ENCODE data around the gene MAP2K5. TPM values are rescaled to one million over a fixed set of nuclear protein-coding genes. Genes with fewer than 3 reads are reported as not detected.
A peak's percentile ranks its signal among the peaks of the same experiment; 100 is the strongest.

MAP2K5 gene
- total and polyA plus RNA-seq, 2 donors from 2014 or later: 14.1 to 18.6 TPM

- DNase-seq: peak in 2 of 5 donors; percentile 35 to 59
- intact Hi-C loops (cut with DNase I): no loop called here
- Histone ChIP-seq H3K9ac (ENCODE audit: low read length in 3 of 3) (no peak overlapping the region), H3K27me3 (ENCODE audit: control insufficient read depth, insufficient read depth, low read length) (peaks cover 58% of the 10 kb centered on the region), H3K27ac (ENCODE audit: low read depth in 2 of 2, low read length in 2 of 2) (no peak overlapping the region), H3K36me3 (ENCODE audit: control insufficient read depth in 2 of 3, insufficient read depth in 3 of 3, low read length in 3 of 3) (no peaks in the 10 kb centered on the region), H3K4me1 (ENCODE audit: control insufficient read depth in 2 of 3, insufficient read depth in 2 of 3, low read depth in 1 of 3, low read length in 3 of 3) (peaks cover 0 to 17% (median 11%) of the 10 kb centered on the region in 3 donors), H3K4me3 (ENCODE audit: low read length in 3 of 3) (no peak overlapping the region), H3K9me3 (ENCODE audit: control insufficient read depth in 2 of 3, insufficient read depth in 1 of 3, low read length in 3 of 3) (no peaks in the 10 kb centered on the region)
- no peak for TF ChIP-seq CTCF (IDR thresholded peaks at IDR 0.05; ENCODE audit: borderline replicate concordance, extremely low read depth, insufficient read depth)
- FAIRE-seq: no peak
These were observed 286.6 kb downstream of the MAP2K5 start for GRCh38 chr15:67828969-67829646.

- peaks cover 0 to 22% (median 12%) of the 10 kb centered on the region in 3 donors for H3K4me1 ChIP-seq (ENCODE audit: control insufficient read depth in 2 of 3, insufficient read depth in 2 of 3, low read depth in 1 of 3, low read length in 3 of 3)
- H3K9me3 ChIP-seq (ENCODE audit: control insufficient read depth in 2 of 3, insufficient read depth in 1 of 3, low read length in 3 of 3): no peaks in the 10 kb centered on the region
- H3K27me3 ChIP-seq (ENCODE audit: control insufficient read depth, insufficient read depth, low read length): peaks cover 51% of the 10 kb centered on the region
- H3K27ac ChIP-seq (ENCODE audit: low read depth in 2 of 2, low read length in 2 of 2): no peak overlapping the region
- no peak for TF ChIP-seq CTCF (IDR thresholded peaks at IDR 0.05; ENCODE audit: borderline replicate concordance, extremely low read depth, insufficient read depth)
- no peak for FAIRE-seq
- H3K4me3 ChIP-seq (ENCODE audit: low read length in 3 of 3): no peak overlapping the region
- intact Hi-C loops (cut with DNase I): loop anchor here (10.0 kb wide), 1 partner anchor 365 kb away; no protein-coding TSS in a partner anchor
- H3K9ac ChIP-seq (ENCODE audit: low read length in 3 of 3): no peak overlapping the region
- no peaks in the 10 kb centered on the region for H3K36me3 ChIP-seq (ENCODE audit: control insufficient read depth in 2 of 3, insufficient read depth in 3 of 3, low read length in 3 of 3)
- peak in 2 of 5 donors; percentile 33 to 73 for DNase-seq
These were observed 287.4 kb downstream of the MAP2K5 start for GRCh38 chr15:67829647-67830504.

GRCh38 chr15:67831363-67831762 lies 288.9 kb downstream of the MAP2K5 start:
- Histone ChIP-seq H3K27me3 (ENCODE audit: control insufficient read depth, insufficient read depth, low read length) (peaks cover 47% of the 10 kb centered on the region), H3K27ac (ENCODE audit: low read depth in 2 of 2, low read length in 2 of 2) (no peak overlapping the region), H3K9ac (ENCODE audit: low read length in 3 of 3) (no peak overlapping the region), H3K36me3 (ENCODE audit: control insufficient read depth in 2 of 3, insufficient read depth in 3 of 3, low read length in 3 of 3) (no peaks in the 10 kb centered on the region), H3K4me1 (ENCODE audit: control insufficient read depth in 2 of 3, insufficient read depth in 2 of 3, low read depth in 1 of 3, low read length in 3 of 3) (peaks cover 0 to 24% (median 15%) of the 10 kb centered on the region in 3 donors), H3K4me3 (ENCODE audit: low read length in 3 of 3) (no peak overlapping the region), H3K9me3 (ENCODE audit: control insufficient read depth in 2 of 3, insufficient read depth in 1 of 3, low read length in 3 of 3) (no peaks in the 10 kb centered on the region)
- FAIRE-seq: no peak
- no peak for TF ChIP-seq CTCF (IDR thresholded peaks at IDR 0.05; ENCODE audit: borderline replicate concordance, extremely low read depth, insufficient read depth)
- DNase-seq: peak in 1 of 5 donors; percentile 20
- intact Hi-C loops (cut with DNase I): loop anchor here (10.0 kb wide), 1 partner anchor 367 kb away; no protein-coding TSS in a partner anchor
